Kidney (tissue), 14 donors: ENCODE measurements around the gene GNG4. TPM values are rescaled to one million over a fixed set of nuclear protein-coding genes. Genes with fewer than 3 reads are reported as not detected.
"Not testable (repeated sequence)": the region's sequence is repeated elsewhere in the genome, so short reads cannot be mapped to it uniquely, and the experiment has no call there.

Experiments
- DNase-seq, 5 donors: peaks; one replicate each; pipeline ENCODE4 v3.0.0-alpha.2; 2013 to 2020
- FAIRE-seq: peaks from 2 replicates; lab custom pipeline; 2012; peaks lifted over from hg19 to GRCh38; lab: Jason Lieb, UNC
- H3K27ac ChIP-seq, 2 donors: one replicate each; pipeline ENCODE4 v1.7.0; 2013; ENCODE audit warnings: low read depth in 2 of 2, low read length in 2 of 2, inconsistent platforms in 1 of 2
- H3K27me3 ChIP-seq: one replicate; pipeline ENCODE4 v1.7.1; 2013; ENCODE audit warnings: low read length, inconsistent platforms; ENCODE audit not compliant: control insufficient read depth, insufficient read depth
- H3K36me3 ChIP-seq, 3 donors: one replicate each; pipeline versions ENCODE4 v1.7.0 to v1.7.1; 2013; ENCODE audit warnings: low read length in 3 of 3, control low read depth in 1 of 3, inconsistent platforms in 1 of 3; ENCODE audit not compliant: insufficient read depth in 3 of 3, control insufficient read depth in 2 of 3
- H3K4me1 ChIP-seq, 3 donors: one replicate each; pipeline versions ENCODE4 v1.7.0 to v1.7.1; 2013; ENCODE audit warnings: low read length in 3 of 3, inconsistent platforms in 1 of 3, low read depth in 1 of 3; ENCODE audit not compliant: control insufficient read depth in 2 of 3, insufficient read depth in 2 of 3
- H3K4me3 ChIP-seq, 3 donors: one replicate each; pipeline versions ENCODE4 v1.7.0 to v1.8.1; 2013; ENCODE audit warnings: low read length in 3 of 3, control low read depth in 1 of 3, inconsistent platforms in 1 of 3
- H3K9ac ChIP-seq, 3 donors: one replicate each; pipeline versions ENCODE4 v1.7.0 to v1.7.1; 2013; ENCODE audit warnings: low read length in 3 of 3, control low read depth in 1 of 3, inconsistent platforms in 1 of 3
- H3K9me3 ChIP-seq, 3 donors: one replicate each; pipeline versions ENCODE4 v1.7.0 to v1.7.1; 2013; ENCODE audit warnings: low read length in 3 of 3, control low read depth in 1 of 3, inconsistent platforms in 1 of 3; ENCODE audit not compliant: control insufficient read depth in 2 of 3, insufficient read depth in 1 of 3
- intact Hi-C: fragments of 100-400 bp; cut with DNase I; formaldehyde crosslinking; loops from one replicate; pipeline ENCODE4 v1.11.1; 2022
- polyA plus RNA-seq: library from polyadenylated mRNA; stranded (reverse); fragments of 350-450 nt; fragmentation: Illumina TruSeq; extraction: RNeasy Lipid Tissue Mini Kit (QIAGEN cat#74804); gene quantifications from one replicate; pipeline ENCODE4 v1.2.3, GENCODE V29; 2014; ENCODE audit warnings: low read depth, low replicate concordance; ENCODE audit not compliant: insufficient read depth
- total RNA-seq: library from RNA; stranded (reverse); fragmentation: NEBNext Ultra II Directional; extraction: Animal tissue kit (Norgen Biotek cat#: 25700); gene quantifications from one replicate; pipeline ENCODE4 v1.2.1, GENCODE V29; 2021
- TF ChIP-seq, protein P1 (sequence below): IDR thresholded peaks from 3 replicates; pipeline ENCODE4 v1.5.1; 2012; ENCODE audit warnings: mild to moderate bottlenecking, moderate library complexity, borderline replicate concordance; ENCODE audit not compliant: insufficient read depth; ENCODE audit errors: extremely low read depth
- donor health status: control.
- donor health status: control.
- donor health status: control.
- donor health status: control.
- donor health status: control.
- donor health status: DM: yes; HTN: yes; CAD: no.
- donor health status: Normal renal cell carcinoma (clear cell type).

Gene GNG4
- total and polyA plus RNA-seq, 2 donors from 2014 or later = 4.5 TPM; not detected in 1

DNA sequence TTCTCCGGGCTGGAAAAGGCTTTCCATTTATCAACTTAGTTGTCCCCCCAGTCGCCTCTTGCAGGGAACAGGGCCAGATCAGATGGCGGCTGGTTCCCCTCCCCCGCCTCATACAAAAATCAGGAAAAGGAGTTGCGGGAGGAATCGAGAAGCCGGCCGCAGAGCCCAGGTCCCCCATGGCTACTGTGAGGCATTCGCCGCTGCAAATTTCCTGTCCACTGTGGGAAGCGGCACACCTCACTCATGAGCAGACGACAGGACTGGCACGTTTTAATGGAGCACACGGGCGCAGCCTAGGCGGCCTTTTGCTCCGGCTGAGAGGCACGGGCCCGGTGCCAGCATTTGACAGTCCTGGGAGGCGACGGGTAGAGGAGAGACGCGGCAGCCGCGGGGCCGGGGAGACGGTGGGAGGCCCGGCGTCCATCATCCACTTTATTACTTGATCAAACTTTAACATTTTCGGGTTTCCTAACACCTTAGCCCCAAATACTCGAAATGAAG lies 1.1 kb downstream of the GNG4 start:
- DNase-seq = peak; percentile 45 to 75 (median 57)
- Histone ChIP-seq H3K36me3 (no peaks in the 10 kb centered on the region), H3K9me3 (no peaks in the 10 kb centered on the region), H3K4me3 (peak overlapping the region in 2 of 3 donors; percentile 35 to 37), H3K9ac (no peak overlapping the region), H3K4me1 (peaks cover 0 to 7% (median 0%) of the 10 kb centered on the region in 3 donors), H3K27me3 (peaks cover 6% of the 10 kb centered on the region), H3K27ac (no peak overlapping the region)
- intact Hi-C loops = no loop called here
- TF ChIP-seq, protein P1, sequence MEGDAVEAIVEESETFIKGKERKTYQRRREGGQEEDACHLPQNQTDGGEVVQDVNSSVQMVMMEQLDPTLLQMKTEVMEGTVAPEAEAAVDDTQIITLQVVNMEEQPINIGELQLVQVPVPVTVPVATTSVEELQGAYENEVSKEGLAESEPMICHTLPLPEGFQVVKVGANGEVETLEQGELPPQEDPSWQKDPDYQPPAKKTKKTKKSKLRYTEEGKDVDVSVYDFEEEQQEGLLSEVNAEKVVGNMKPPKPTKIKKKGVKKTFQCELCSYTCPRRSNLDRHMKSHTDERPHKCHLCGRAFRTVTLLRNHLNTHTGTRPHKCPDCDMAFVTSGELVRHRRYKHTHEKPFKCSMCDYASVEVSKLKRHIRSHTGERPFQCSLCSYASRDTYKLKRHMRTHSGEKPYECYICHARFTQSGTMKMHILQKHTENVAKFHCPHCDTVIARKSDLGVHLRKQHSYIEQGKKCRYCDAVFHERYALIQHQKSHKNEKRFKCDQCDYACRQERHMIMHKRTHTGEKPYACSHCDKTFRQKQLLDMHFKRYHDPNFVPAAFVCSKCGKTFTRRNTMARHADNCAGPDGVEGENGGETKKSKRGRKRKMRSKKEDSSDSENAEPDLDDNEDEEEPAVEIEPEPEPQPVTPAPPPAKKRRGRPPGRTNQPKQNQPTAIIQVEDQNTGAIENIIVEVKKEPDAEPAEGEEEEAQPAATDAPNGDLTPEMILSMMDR = no peak
- FAIRE-seq = no peak

DNA sequence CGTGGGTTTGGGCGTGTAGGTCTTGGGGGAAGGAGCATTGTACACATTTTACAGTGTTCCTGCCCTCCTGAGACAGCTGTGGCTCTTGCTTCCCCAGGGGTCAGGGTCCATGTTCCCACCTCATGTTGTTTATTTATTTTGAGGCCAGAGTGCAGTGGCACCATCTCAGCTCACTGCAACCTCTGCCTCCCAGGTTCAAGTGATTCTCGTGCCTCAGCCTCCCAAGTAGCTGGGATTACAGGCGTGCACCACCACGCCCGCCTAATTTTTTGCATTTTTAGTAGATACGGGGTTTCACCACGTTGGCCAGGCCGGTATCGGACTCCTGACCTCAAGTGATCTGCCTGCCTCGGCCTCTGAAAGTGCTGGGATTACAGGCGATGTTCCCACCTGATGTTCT lies 2.0 kb downstream of the GNG4 start:
- H3K27ac ChIP-seq, intact Hi-C loops, H3K9ac ChIP-seq, H3K27me3 ChIP-seq, FAIRE-seq, H3K4me1 ChIP-seq, H3K4me3 ChIP-seq, DNase-seq, H3K9me3 ChIP-seq, H3K36me3 ChIP-seq: not testable (repeated sequence)

DNA sequence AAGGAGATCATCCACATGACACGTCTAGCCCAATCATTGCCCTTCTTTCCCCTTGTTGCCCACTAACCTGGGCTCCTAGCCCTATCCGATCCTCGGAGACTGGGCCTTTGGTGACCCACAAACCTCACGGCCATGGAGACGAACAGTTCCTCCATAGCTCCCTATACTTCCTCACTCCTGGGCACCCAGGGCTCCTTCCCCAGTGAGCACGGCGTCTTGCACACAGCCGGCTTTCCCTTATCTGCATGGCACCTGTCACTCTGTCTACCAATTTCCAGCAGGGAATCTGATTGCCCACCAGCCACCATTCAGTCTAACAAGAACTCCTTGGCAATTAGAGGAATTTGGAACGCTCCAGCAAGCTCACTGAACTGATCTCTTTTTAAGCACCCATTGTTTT lies 3.1 kb downstream of the GNG4 start:
- H3K4me1 ChIP-seq = peaks cover 0 to 7% (median 0%) of the 10 kb centered on the region in 3 donors
- H3K27ac ChIP-seq = no peak overlapping the region
- intact Hi-C loops = no loop called here
- peak in 1 of 5 donors; percentile 23 for DNase-seq
- peaks cover 3% of the 10 kb centered on the region for H3K27me3 ChIP-seq
- no peaks in the 10 kb centered on the region for H3K36me3 ChIP-seq
- TF ChIP-seq, protein P1 = no peak
- H3K9ac ChIP-seq = no peak overlapping the region
- H3K9me3 ChIP-seq = no peaks in the 10 kb centered on the region
- FAIRE-seq = no peak
- H3K4me3 ChIP-seq = no peak overlapping the region

DNA sequence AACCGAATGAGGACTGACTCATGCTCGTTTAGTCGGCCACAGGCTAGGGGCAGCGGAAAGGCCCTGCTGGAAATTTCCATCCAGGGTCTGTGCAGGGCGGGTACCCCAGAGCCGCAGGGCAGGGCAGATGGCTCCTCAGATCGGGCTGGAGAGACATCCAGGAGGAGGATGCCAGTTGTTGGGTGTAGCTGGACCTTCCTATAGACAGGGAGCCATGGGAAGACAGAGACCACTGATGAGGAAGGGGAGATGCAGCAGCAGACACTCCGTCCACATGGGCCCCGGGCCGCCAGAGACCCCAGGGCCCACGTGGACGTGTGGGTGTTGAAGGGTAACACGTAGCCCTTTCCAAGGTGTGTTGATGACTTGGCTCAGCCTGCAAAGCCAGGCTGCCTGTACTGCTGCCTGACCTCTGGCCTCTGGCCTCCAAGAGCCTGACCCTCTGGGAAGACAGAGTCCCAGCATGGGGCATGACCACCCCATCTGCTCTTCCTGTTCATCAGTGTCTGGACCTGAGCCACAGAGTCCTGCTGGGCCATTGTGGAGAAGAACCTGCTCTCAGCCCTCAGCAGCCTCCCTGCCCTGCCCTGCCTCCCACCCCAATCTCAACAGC lies 4.8 kb downstream of the GNG4 start:
- H3K9me3 ChIP-seq = no peaks in the 10 kb centered on the region
- no peaks in the 10 kb centered on the region for H3K36me3 ChIP-seq
- H3K27me3 ChIP-seq = no peaks in the 10 kb centered on the region
- H3K4me1 ChIP-seq = peaks cover 0 to 4% (median 0%) of the 10 kb centered on the region in 3 donors
- DNase-seq (no peak), FAIRE-seq (no peak)
- H3K9ac ChIP-seq = no peak overlapping the region
- TF ChIP-seq, protein P1 = no peak
- intact Hi-C loops = no loop called here
- H3K4me3 ChIP-seq = no peak overlapping the region
- no peak overlapping the region for H3K27ac ChIP-seq
